Neural crest cell (in vitro differentiated cells): ENCODE results near the gene ANKRD53. TPM values are rescaled to one million over a fixed set of nuclear protein-coding genes. Genes with fewer than 3 reads are reported as not detected.

Source experiments
- DNase-seq: peaks from one replicate; pipeline ENCODE4 v3.0.0; 2021; ENCODE audit warnings: low read depth, mixed read lengths, low spot score
- H3K27ac Mint-ChIP-seq: one replicate; pipeline ENCODE4 v1.8.0; 2021; ENCODE audit warnings: mild to moderate bottlenecking, mixed read lengths; ENCODE audit not compliant: unreplicated experiment
- H3K27me3 Mint-ChIP-seq: 2 replicates; pipeline ENCODE4 v1.8.0; 2021; ENCODE audit warnings: low read depth, mild to moderate bottlenecking, mixed read lengths
- H3K36me3 Mint-ChIP-seq: 2 replicates; pipeline ENCODE4 v1.8.0; 2021; ENCODE audit warnings: low read depth, mild to moderate bottlenecking, mixed read lengths
- H3K4me1 Mint-ChIP-seq: 2 replicates; pipeline ENCODE4 v1.8.0; 2021; ENCODE audit warnings: mixed read lengths
- H3K4me3 Mint-ChIP-seq: one replicate; pipeline ENCODE4 v1.8.0; 2021; ENCODE audit warnings: mild to moderate bottlenecking, mixed read lengths
- H3K9me3 Mint-ChIP-seq: 2 replicates; pipeline ENCODE4 v1.8.0; 2021; ENCODE audit warnings: mixed read lengths
- total RNA-seq: library from RNA; stranded (reverse); gene quantifications from 2 replicates; pipeline ENCODE4 v1.2.1, GENCODE V29; 2021
- TF ChIP-seq, protein P1 (sequence below): fragments of 200-600 bp; sonication (generic); conservative IDR thresholded peaks from 2 replicates; pipeline ENCODE4 v1.5.0; 2021; ENCODE audit warnings: antibody characterized with exemption, mild to moderate bottlenecking

ANKRD53 gene
- total RNA-seq, 1 donor from 2014 or later: 1.7 TPM

DNA sequence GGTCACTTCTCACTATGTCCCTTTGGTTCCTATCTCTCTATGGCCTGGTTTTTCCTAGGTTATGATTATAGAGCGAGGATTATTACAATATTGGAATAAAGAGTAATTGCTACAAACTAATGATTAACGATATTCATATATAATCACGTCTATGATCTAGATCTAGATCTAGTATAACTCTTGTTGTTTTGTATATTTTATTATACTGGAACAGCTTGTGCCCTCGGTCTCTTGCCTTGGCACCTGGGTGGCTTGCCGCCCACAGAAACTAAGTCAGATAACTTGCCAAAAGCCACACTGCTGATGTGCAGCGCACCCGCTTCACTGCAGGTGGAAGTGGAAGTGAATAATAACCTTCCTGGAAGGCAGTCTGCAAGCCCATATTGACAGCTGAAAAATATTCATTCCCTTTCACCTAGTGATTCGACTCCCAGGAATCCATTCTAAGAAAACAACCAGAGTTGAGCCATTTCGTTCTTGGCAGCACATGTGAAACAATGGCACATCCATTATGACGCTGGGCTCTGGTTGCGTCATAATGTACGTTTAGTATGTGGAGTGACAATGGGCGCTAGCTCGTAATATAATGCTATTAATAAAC lies 725 bp upstream of the ANKRD53 start:
- TF ChIP-seq, protein P1, sequence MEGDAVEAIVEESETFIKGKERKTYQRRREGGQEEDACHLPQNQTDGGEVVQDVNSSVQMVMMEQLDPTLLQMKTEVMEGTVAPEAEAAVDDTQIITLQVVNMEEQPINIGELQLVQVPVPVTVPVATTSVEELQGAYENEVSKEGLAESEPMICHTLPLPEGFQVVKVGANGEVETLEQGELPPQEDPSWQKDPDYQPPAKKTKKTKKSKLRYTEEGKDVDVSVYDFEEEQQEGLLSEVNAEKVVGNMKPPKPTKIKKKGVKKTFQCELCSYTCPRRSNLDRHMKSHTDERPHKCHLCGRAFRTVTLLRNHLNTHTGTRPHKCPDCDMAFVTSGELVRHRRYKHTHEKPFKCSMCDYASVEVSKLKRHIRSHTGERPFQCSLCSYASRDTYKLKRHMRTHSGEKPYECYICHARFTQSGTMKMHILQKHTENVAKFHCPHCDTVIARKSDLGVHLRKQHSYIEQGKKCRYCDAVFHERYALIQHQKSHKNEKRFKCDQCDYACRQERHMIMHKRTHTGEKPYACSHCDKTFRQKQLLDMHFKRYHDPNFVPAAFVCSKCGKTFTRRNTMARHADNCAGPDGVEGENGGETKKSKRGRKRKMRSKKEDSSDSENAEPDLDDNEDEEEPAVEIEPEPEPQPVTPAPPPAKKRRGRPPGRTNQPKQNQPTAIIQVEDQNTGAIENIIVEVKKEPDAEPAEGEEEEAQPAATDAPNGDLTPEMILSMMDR: peak; percentile 9
- H3K36me3 Mint-ChIP-seq: no peaks in the 10 kb centered on the region
- peak overlapping the region; percentile 83 for H3K4me3 Mint-ChIP-seq
- peaks cover 3% of the 10 kb centered on the region for H3K27me3 Mint-ChIP-seq
- peaks cover 19% of the 10 kb centered on the region for H3K4me1 Mint-ChIP-seq
- DNase-seq: no peak
- no peak overlapping the region for H3K27ac Mint-ChIP-seq
- H3K9me3 Mint-ChIP-seq: no peaks in the 10 kb centered on the region

DNA sequence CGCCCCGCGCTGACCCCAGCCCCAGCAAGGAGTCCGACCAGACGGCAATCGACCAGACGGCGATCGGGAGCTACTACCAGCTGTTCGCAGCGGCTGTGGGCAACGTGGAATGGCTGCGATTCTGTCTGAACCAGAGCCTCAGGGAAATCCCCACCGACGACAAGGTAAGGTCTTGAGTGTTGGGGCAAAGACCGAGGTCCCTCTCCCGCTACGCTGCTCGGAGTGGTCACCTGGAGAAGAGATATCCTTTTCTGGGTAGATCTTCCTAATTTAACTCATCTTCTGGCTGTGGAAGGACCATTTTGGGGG lies 704 bp downstream of the ANKRD53 start:
- Mint-ChIP-seq H3K4me3 (peak overlapping the region; percentile 50), H3K36me3 (no peaks in the 10 kb centered on the region), H3K27ac (no peak overlapping the region), H3K9me3 (no peaks in the 10 kb centered on the region), H3K4me1 (peaks cover 19% of the 10 kb centered on the region), H3K27me3 (peaks cover 3% of the 10 kb centered on the region)
- DNase-seq: no peak
- TF ChIP-seq, protein P1: no peak

DNA sequence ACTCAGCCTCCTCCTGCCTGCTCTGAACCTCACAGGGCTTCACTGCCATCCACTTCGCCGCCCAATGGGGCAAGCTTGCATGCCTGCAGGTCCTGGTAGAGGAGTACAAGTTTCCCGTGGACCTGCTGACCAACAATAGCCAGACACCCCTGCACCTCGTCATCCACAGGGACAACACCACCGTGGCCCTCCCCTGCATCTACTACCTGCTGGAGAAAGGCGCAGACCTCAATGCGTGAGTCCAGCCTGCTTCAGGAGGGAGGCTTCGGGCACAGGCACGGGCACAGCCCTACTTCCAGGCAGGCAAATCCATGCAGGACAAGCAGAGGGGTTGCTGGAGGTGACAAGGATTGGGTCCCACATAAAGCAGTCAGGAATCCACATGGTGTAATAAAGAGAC lies 1.2 kb downstream of the ANKRD53 start:
- H3K9me3 Mint-ChIP-seq: no peaks in the 10 kb centered on the region
- H3K36me3 Mint-ChIP-seq: no peaks in the 10 kb centered on the region
- H3K4me1 Mint-ChIP-seq: peaks cover 19% of the 10 kb centered on the region
- TF ChIP-seq, protein P1: no peak
- H3K27me3 Mint-ChIP-seq: peaks cover 3% of the 10 kb centered on the region
- DNase-seq: no peak
- no peak overlapping the region for H3K27ac Mint-ChIP-seq
- H3K4me3 Mint-ChIP-seq: peak overlapping the region; percentile 50

DNA sequence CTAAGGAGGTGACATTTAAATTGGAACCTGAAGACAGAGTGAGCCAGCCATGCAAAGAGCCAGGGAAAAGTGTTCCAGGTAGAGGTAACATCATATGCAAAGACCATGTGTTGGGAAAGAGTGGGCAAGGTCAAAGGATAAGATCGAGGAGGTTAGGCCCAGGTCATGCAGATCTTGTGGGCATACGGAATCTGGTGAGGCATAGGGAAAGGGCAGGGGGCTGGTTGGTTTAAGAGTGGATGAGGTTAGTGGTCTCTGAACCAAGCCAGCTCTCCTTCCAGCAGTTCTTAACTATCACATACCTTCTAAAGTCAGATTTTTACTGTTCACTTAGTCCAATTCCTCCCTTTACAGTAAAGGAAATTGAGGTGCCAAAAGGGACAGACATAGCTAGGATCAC lies 3.0 kb downstream of the ANKRD53 start:
- Mint-ChIP-seq H3K9me3 (no peaks in the 10 kb centered on the region), H3K4me1 (peaks cover 18% of the 10 kb centered on the region), H3K27ac (no peak overlapping the region), H3K27me3 (no peaks in the 10 kb centered on the region), H3K36me3 (peaks cover 5% of the 10 kb centered on the region), H3K4me3 (no peak overlapping the region)
- TF ChIP-seq, protein P1: no peak
- no peak for DNase-seq

DNA sequence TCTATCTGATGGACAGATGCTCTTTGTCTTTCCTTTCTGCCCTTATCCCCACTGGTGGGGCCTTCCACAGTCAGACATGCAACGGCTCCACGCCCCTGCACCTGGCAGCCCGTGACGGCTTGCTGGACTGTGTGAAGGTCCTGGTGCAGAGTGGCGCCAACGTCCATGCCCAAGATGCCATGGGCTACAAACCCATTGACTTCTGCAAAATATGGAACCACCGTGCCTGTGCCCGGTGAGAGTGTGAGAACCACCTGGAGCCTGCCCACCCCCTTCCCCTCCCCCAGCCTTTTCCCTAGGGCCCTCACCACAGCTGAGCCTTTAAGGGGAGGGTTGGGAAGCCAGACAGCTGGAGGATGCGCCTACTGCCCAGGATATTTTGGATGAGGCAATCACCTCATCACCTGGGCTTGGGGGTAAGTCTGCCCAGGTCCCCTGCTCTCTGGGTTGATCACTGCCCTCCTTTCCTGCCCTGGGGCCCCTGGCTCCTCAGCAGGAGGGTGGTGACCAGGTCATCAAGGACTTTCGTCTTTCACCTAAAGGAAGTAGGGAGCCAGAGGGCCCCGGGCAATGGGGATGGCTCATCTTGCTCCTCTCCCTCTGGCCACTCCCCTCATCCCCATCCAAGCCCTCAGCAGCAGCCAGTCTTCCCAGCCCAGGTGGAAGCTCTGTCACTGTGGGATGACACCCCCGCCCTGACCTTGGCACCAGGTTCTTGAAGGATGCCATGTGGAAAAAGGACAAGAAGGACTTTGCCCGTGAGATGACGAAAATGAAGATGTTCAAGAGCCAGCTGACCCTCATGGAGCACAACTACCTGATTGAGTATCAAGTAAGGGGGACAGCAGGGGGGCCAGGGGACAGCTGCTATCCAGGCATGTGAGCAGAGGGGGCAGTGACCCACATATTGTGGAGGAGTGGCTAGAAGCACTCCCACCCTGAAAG lies 3.7 kb downstream of the ANKRD53 start:
- Mint-ChIP-seq H3K27me3 (no peaks in the 10 kb centered on the region), H3K4me3 (no peak overlapping the region), H3K27ac (no peak overlapping the region), H3K9me3 (no peaks in the 10 kb centered on the region), H3K36me3 (peaks cover 8% of the 10 kb centered on the region), H3K4me1 (peaks cover 12% of the 10 kb centered on the region)
- TF ChIP-seq, protein P1: no peak
- no peak for DNase-seq
